Mucosa of descending colon (tissue), 3 donors: ENCODE results near the gene RPAP3. TPM values are rescaled to one million over a fixed set of nuclear protein-coding genes. Genes with fewer than 3 reads are reported as not detected.
"Not testable (repeated sequence)": the region's sequence is repeated elsewhere in the genome, so short reads cannot be mapped to it uniquely, and the experiment has no call there.

Source experiments
- ATAC-seq: fragments of 200-7000 bp; cut with Tn5 transposase; one replicate; pipeline ENCODE4 v1.9.1; 2020; ENCODE audit warnings: mild to moderate bottlenecking, moderate library complexity
- DNase-seq, 3 donors: peaks; one replicate each; pipeline ENCODE4 v3.0.0-alpha.2; 2020
- H3K36me3 ChIP-seq: fragments of 200-600 bp; one replicate; pipeline ENCODE4 v1.8.0; 2021; ENCODE audit warnings: low read depth, mild to moderate bottlenecking
- H3K4me1 ChIP-seq: fragments of 200-600 bp; one replicate; pipeline ENCODE4 v1.8.0; 2021; ENCODE audit warnings: low read depth, mild to moderate bottlenecking
- H3K4me3 ChIP-seq: fragments of 200-600 bp; one replicate; pipeline ENCODE4 v1.8.0; 2021; ENCODE audit warnings: mild to moderate bottlenecking
- H3K9me3 ChIP-seq: fragments of 200-600 bp; one replicate; pipeline ENCODE4 v1.8.0; 2021; ENCODE audit warnings: mild to moderate bottlenecking
- CTCF ChIP-seq: fragments of 200-600 bp; IDR thresholded peaks from one replicate; pipeline ENCODE4 v1.8.0; 2022; ENCODE audit warnings: antibody characterized with exemption, mild to moderate bottlenecking
- intact Hi-C, 2 donors: fragments of 100-400 bp; cut with DNase I in 1 of 2; cut with micrococcal nuclease in 1 of 2; formaldehyde crosslinking; loops; one replicate each; pipeline versions ENCODE4 v1.11.0 to v1.11.1; 2022; cut with DNase I, micrococcal nuclease
- total RNA-seq, 3 donors: library from RNA; stranded (reverse); fragmentation: NEBNext Ultra II Directional in 2 of 3; extraction: Animal tissue kit (Norgen Biotek cat#: 25700) in 2 of 3; gene quantifications; one replicate each; pipeline versions ENCODE4 v1.2.1 to v1.2.4, GENCODE V29; 2021 to 2023
- donor health status: DM: no; HTN: no; CAD: no; lungs with moderate emphysema.
- donor health status: DM: no; HTN: no; CAD: no.
- donor health status: DM: no; HTN: yes; CAD: no.

The RPAP3 gene
- total RNA-seq, 3 donors from 2014 or later, result 16.5 to 26.0 (median 20.0) TPM

GRCh38 chr12:47689215-47689614 lies 16.6 kb downstream of the RPAP3 start:
- Histone ChIP-seq H3K4me1 (no peaks in the 10 kb centered on the region), H3K4me3 (no peak overlapping the region), H3K36me3 (no peaks in the 10 kb centered on the region), H3K9me3 (no peaks in the 10 kb centered on the region)
- intact Hi-C loops, result loop anchor here in 1 of 2 donors (10.0 kb wide), 1 partner anchor 664 kb away; no protein-coding TSS in a partner anchor
- DNase-seq (no peak), ATAC-seq (no peak)
- no peak for TF ChIP-seq CTCF

GRCh38 chr12:47687636-47688035 lies 18.2 kb downstream of the RPAP3 start:
- Histone ChIP-seq H3K9me3 (no peaks in the 10 kb centered on the region), H3K4me3 (no peak overlapping the region), H3K36me3 (no peaks in the 10 kb centered on the region), H3K4me1 (no peaks in the 10 kb centered on the region)
- no peak for ATAC-seq
- no peak for DNase-seq
- no peak for TF ChIP-seq CTCF
- intact Hi-C loops, result loop anchor here in 1 of 2 donors (10.0 kb wide), 1 partner anchor 663 kb away; no protein-coding TSS in a partner anchor

- no peaks in the 10 kb centered on the region for H3K9me3 ChIP-seq
- intact Hi-C loops, result loop anchor here in 1 of 2 donors (10.0 kb wide), 1 partner anchor 662 kb away; no protein-coding TSS in a partner anchor
- H3K4me3 ChIP-seq, result no peak overlapping the region
- no peak for TF ChIP-seq CTCF
- no peaks in the 10 kb centered on the region for H3K4me1 ChIP-seq
- no peak for DNase-seq
- no peaks in the 10 kb centered on the region for H3K36me3 ChIP-seq
- peak; percentile 55 for ATAC-seq
Observed at GRCh38 chr12:47686645-47687240, 19.1 kb downstream of the RPAP3 start.

- H3K4me3 ChIP-seq, result no peak overlapping the region
- intact Hi-C loops, result loop anchor here in 1 of 2 donors (10.0 kb wide), 1 partner anchor 655 kb away; no protein-coding TSS in a partner anchor
- ATAC-seq, result no peak
- DNase-seq, result no peak
- no peak for TF ChIP-seq CTCF
- H3K4me1 ChIP-seq, result no peaks in the 10 kb centered on the region
- no peaks in the 10 kb centered on the region for H3K36me3 ChIP-seq
- no peaks in the 10 kb centered on the region for H3K9me3 ChIP-seq
Observed at GRCh38 chr12:47679785-47680184, 26.0 kb downstream of the RPAP3 start.

GRCh38 chr12:47672068-47672467 lies 33.8 kb downstream of the RPAP3 start:
- no peaks in the 10 kb centered on the region for H3K4me1 ChIP-seq
- no peak for TF ChIP-seq CTCF
- H3K4me3 ChIP-seq, result no peak overlapping the region
- ATAC-seq (no peak), DNase-seq (no peak)
- H3K9me3 ChIP-seq, result no peaks in the 10 kb centered on the region
- intact Hi-C loops, result no loop called here
- H3K36me3 ChIP-seq, result no peaks in the 10 kb centered on the region

GRCh38 chr12:47667935-47668334 lies 37.9 kb downstream of the RPAP3 start:
- intact Hi-C loops, H3K36me3 ChIP-seq, DNase-seq, H3K4me3 ChIP-seq, ATAC-seq, H3K9me3 ChIP-seq, H3K4me1 ChIP-seq: not testable (repeated sequence)
